H1 (cell line): ENCODE measurements around the gene GRK3. TPM values are rescaled to one million over a fixed set of nuclear protein-coding genes. Genes with fewer than 3 reads are reported as not detected.

Source experiments
- CTCF ChIA-PET: fragments of 300-600 bp; sonication (Branson Sonifier 250); formaldehyde crosslinking; loops from one replicate; lab custom pipeline; 2021; ENCODE audit not compliant: partially characterized antibody; lab: Charles Lee
- POLR2A ChIA-PET: fragments of 300-600 bp; sonication (Branson Sonifier 250); formaldehyde crosslinking; loops from one replicate; lab custom pipeline; 2021; ENCODE audit warnings: inconsistent platforms; ENCODE audit not compliant: partially characterized antibody; lab: Charles Lee
- DNase-seq, 2 experiments: peaks; one replicate each; pipeline versions ENCODE4 v3.0.0 to v3.0.0-alpha.2; 2010 to 2022; ENCODE audit warnings: low spot score in 2 of 2, low read depth in 1 of 2, mixed read lengths in 1 of 2
- FAIRE-seq: peaks from 2 replicates; lab custom pipeline; 2011; peaks lifted over from hg19 to GRCh38; lab: Jason Lieb, UNC
- H2AFZ ChIP-seq: 2 replicates; pipeline ENCODE4 v1.8.1; 2012; ENCODE audit warnings: low read length, inconsistent platforms
- H2AK5ac ChIP-seq: 2 replicates; pipeline ENCODE4 v1.6.1; 2013; ENCODE audit warnings: low read depth, low read length
- H2BK120ac ChIP-seq: replicated peaks from 2 replicates; pipeline ENCODE3; 2013; ENCODE audit warnings: low read depth, low read length, inconsistent platforms
- H2BK12ac ChIP-seq: 2 replicates; pipeline ENCODE4 v1.6.1; 2013; ENCODE audit warnings: low read depth, low read length
- H2BK15ac ChIP-seq: 2 replicates; pipeline ENCODE4 v1.6.1; 2013; ENCODE audit warnings: low read length
- H2BK20ac ChIP-seq: 2 replicates; pipeline ENCODE4 v1.6.1; 2013; ENCODE audit warnings: low read length
- H2BK5ac ChIP-seq: 2 replicates; pipeline ENCODE4 v1.6.1; 2013; ENCODE audit warnings: low read depth, low read length
- H3K14ac ChIP-seq: 2 replicates; pipeline ENCODE4 v1.6.1; 2013; ENCODE audit warnings: inconsistent platforms; ENCODE audit not compliant: insufficient read length
- H3K18ac ChIP-seq: 2 replicates; pipeline ENCODE4 v1.6.1; 2013; ENCODE audit warnings: low read length; ENCODE audit errors: extremely low read depth
- H3K23ac ChIP-seq: 2 replicates; pipeline ENCODE4 v1.6.1; 2013; ENCODE audit warnings: inconsistent platforms; ENCODE audit not compliant: insufficient read length
- H3K23me2 ChIP-seq: 2 replicates; pipeline ENCODE4 v1.6.1; 2013; ENCODE audit warnings: low read depth, low read length
- H3K27ac ChIP-seq: 2 replicates; pipeline ENCODE4 v1.6.1; 2011; ENCODE audit warnings: low read depth, low read length, inconsistent platforms
- H3K27me3 ChIP-seq, 4 experiments: replicated peaks in 1 of 4; 1 replicate in 1 of 4; 2 replicates in 3 of 4; pipeline versions ENCODE4 v1.6.1 to v1.8.1; 2011 to 2013; ENCODE audit warnings: low read length in 3 of 4, mild to moderate bottlenecking in 3 of 4, inconsistent platforms in 2 of 4, mixed read lengths in 2 of 4, moderate library complexity in 1 of 4; ENCODE audit not compliant: control insufficient read depth in 3 of 4, insufficient read depth in 3 of 4; ENCODE audit errors: extremely low read depth in 1 of 4
- H3K36me3 ChIP-seq, 4 experiments: 2 replicates each; pipeline versions ENCODE4 v1.6.1 to v1.8.1; 2011 to 2013; ENCODE audit warnings: mild to moderate bottlenecking in 4 of 4, low read length in 3 of 4, moderate library complexity in 2 of 4, control low read depth in 1 of 4, inconsistent platforms in 1 of 4; ENCODE audit not compliant: insufficient read depth in 4 of 4, control insufficient read depth in 2 of 4
- H3K4ac ChIP-seq: replicated peaks from 2 replicates; pipeline ENCODE3; 2013; ENCODE audit warnings: low read length, low read depth, mixed read lengths, inconsistent platforms; ENCODE audit not compliant: insufficient read length
- H3K4me1 ChIP-seq, 4 experiments: replicated peaks in 1 of 4; 1 replicate in 1 of 4; 2 replicates in 3 of 4; pipeline versions ENCODE4 v1.6.1 to v1.8.1; 2011 to 2013; ENCODE audit warnings: low read length in 3 of 4, inconsistent platforms in 2 of 4, mixed read lengths in 1 of 4; ENCODE audit not compliant: insufficient read depth in 4 of 4, control insufficient read depth in 3 of 4
- H3K4me2 ChIP-seq, 2 experiments: 2 replicates each; pipeline versions ENCODE4 v1.6.1 to v1.8.1; 2011 to 2013; ENCODE audit warnings: low read depth in 2 of 2, low read length in 2 of 2, control low read depth in 1 of 2, inconsistent platforms in 1 of 2, mild to moderate bottlenecking in 1 of 2; ENCODE audit not compliant: insufficient read depth in 1 of 2
- H3K4me3 ChIP-seq, 4 experiments: fragments of 200-600, 300-600 bp in 1 of 4; sonication (generic), shearing (Covaris generic), sonication (Bioruptor Twin) in 1 of 4; 2 replicates each; pipeline versions ENCODE4 v1.5.1 to v1.8.1; 2011 to 2016; ENCODE audit warnings: low read length in 4 of 4, low read depth in 3 of 4, control low read depth in 2 of 4, inconsistent platforms in 2 of 4, mild to moderate bottlenecking in 2 of 4, mixed read lengths in 1 of 4, moderate library complexity in 1 of 4; ENCODE audit not compliant: insufficient read depth in 2 of 4; ENCODE audit errors: extremely low read depth in 1 of 4
- H3K56ac ChIP-seq: replicated peaks from 2 replicates; pipeline ENCODE3; 2013; ENCODE audit warnings: low read depth, mild to moderate bottlenecking, mixed read lengths, low read length, inconsistent platforms; ENCODE audit not compliant: insufficient read length
- H3K79me1 ChIP-seq: 2 replicates; pipeline ENCODE4 v1.6.1; 2013; ENCODE audit warnings: low read depth, low read length, control low read depth
- H3K79me2 ChIP-seq, 2 experiments: 2 replicates each; pipeline versions ENCODE4 v1.6.1 to v1.8.1; 2012 to 2013; ENCODE audit warnings: low read length in 2 of 2, mild to moderate bottlenecking in 2 of 2, inconsistent platforms in 1 of 2; ENCODE audit not compliant: insufficient read depth in 2 of 2, control insufficient read depth in 1 of 2
- H3K9ac ChIP-seq, 4 experiments: replicated peaks in 1 of 4; 1 replicate in 1 of 4; 2 replicates in 3 of 4; pipeline versions ENCODE4 v1.6.1 to v1.8.1; 2011 to 2013; ENCODE audit warnings: low read depth in 3 of 4, low read length in 3 of 4, control low read depth in 2 of 4, mild to moderate bottlenecking in 2 of 4, moderate library complexity in 2 of 4, inconsistent platforms in 1 of 4; ENCODE audit errors: extremely low read depth in 1 of 4
- H3K9me3 ChIP-seq, 2 experiments: 2 replicates each; pipeline versions ENCODE4 v1.6.1 to v1.8.1; 2012 to 2013; ENCODE audit warnings: mild to moderate bottlenecking in 2 of 2, moderate library complexity in 2 of 2, control low read depth in 1 of 2, inconsistent platforms in 1 of 2, low read depth in 1 of 2, low read length in 1 of 2, mixed read lengths in 1 of 2; ENCODE audit not compliant: insufficient read depth in 2 of 2
- H4K20me1 ChIP-seq, 2 experiments: replicated peaks in 1 of 2; 2 replicates each; pipeline versions ENCODE3 to v1.8.1; 2011 to 2013; ENCODE audit warnings: inconsistent platforms in 2 of 2, low read length in 2 of 2, mild to moderate bottlenecking in 1 of 2; ENCODE audit not compliant: insufficient read depth in 2 of 2, control insufficient read depth in 1 of 2
- H4K5ac ChIP-seq: 2 replicates; pipeline ENCODE4 v1.6.1; 2013; ENCODE audit warnings: low read length, low read depth, mixed read lengths, inconsistent platforms; ENCODE audit not compliant: insufficient read length
- H4K8ac ChIP-seq: 2 replicates; pipeline ENCODE4 v1.8.0; 2013; ENCODE audit warnings: mild to moderate bottlenecking, moderate library complexity, low read length, inconsistent platforms; ENCODE audit not compliant: insufficient read depth; ENCODE audit errors: extremely low read depth
- H4K91ac ChIP-seq: replicated peaks from 2 replicates; pipeline ENCODE3; 2013; ENCODE audit warnings: low read length, mixed read lengths, inconsistent platforms; ENCODE audit not compliant: insufficient read length
- BACH1 ChIP-seq: IDR thresholded peaks from 2 replicates; pipeline ENCODE4 v1.6.1; 2012; ENCODE audit warnings: low read length, improper control_type of control experiment
- CBX8 ChIP-seq: fragments of 300-800, 300-1000 bp; sonication (generic); IDR thresholded peaks from 2 replicates; pipeline ENCODE4 v1.7.1; 2016; ENCODE audit warnings: low read depth, low read length, borderline replicate concordance
- EP300 ChIP-seq, 2 experiments: IDR thresholded peaks; 1 replicate in 1 of 2; 2 replicates in 1 of 2; pipeline ENCODE4 v1.6.1; 2011 to 2012; ENCODE audit warnings: low read depth in 2 of 2, low read length in 2 of 2, mild to moderate bottlenecking in 2 of 2, borderline replicate concordance in 1 of 2, inconsistent platforms in 1 of 2, moderate library complexity in 1 of 2
- HDAC6 ChIP-seq: IDR thresholded peaks from one replicate; pipeline ENCODE4 v1.7.1; 2012; ENCODE audit warnings: low read depth, mild to moderate bottlenecking, inconsistent platforms, low read length, moderate library complexity
- JUN ChIP-seq: IDR thresholded peaks from 2 replicates; pipeline ENCODE4 v1.6.1; 2011; ENCODE audit warnings: low read depth, mild to moderate bottlenecking, improper control_type of control experiment, low read length
- KDM4A ChIP-seq: IDR thresholded peaks from one replicate; pipeline ENCODE4 v1.7.1; 2012; ENCODE audit warnings: low read depth, mild to moderate bottlenecking, moderate library complexity, low read length, inconsistent platforms; ENCODE audit not compliant: severe bottlenecking
- PHF8 ChIP-seq: fragments of 200-600 bp; sonication (generic); conservative IDR thresholded peaks from 2 replicates; pipeline ENCODE4 v1.7.1; 2012; ENCODE audit warnings: low read depth, mild to moderate bottlenecking, inconsistent platforms, low read length, moderate library complexity
- RBBP5 ChIP-seq: IDR thresholded peaks from 2 replicates; pipeline ENCODE4 v1.7.1; 2012; ENCODE audit warnings: low read depth, mild to moderate bottlenecking, inconsistent platforms, low read length, moderate library complexity, borderline replicate concordance
- USF2 ChIP-seq: IDR thresholded peaks from 2 replicates; pipeline ENCODE4 v1.6.1; 2011; ENCODE audit warnings: low read length, improper control_type of control experiment
- WGBS, 2 experiments: shearing (Covaris generic) in 1 of 2; methylation state at CpG; one replicate each; pipeline versions ENCODE4 v1.1.6 to v1.1.7; 2013 to 2015; ENCODE audit warnings: low lambda C conversion rate in 2 of 2, mixed read lengths in 2 of 2, inconsistent platforms in 1 of 2, low coverage in 1 of 2, missing lambda C conversion rate in 1 of 2; ENCODE audit not compliant: insufficient replicate concordance in 2 of 2, insufficient coverage in 1 of 2, insufficient read length in 1 of 2; ENCODE audit errors: extremely low coverage in 1 of 2, missing lambda C conversion rate in 1 of 2; 5-methylcytosine and 5-hydroxymethylcytosine counted together
- polyA plus RNA-seq, 7 experiments: library from polyadenylated mRNA; depleted of rRNA in 3 of 7; stranded (reverse) in 5 of 7; unstranded in 2 of 7; fragments of >200 nt in 5 of 7; fragments of 200-250 nt in 2 of 7; gene quantifications; 1 replicate in 5 of 7; 2 replicates in 1 of 7; 4 replicates in 1 of 7; pipeline versions ENCODE4 v1.2.1 to v1.2.3, GENCODE V29; 2011 to 2013; ENCODE audit warnings: missing spikeins in 2 of 7, mixed read lengths in 2 of 7
- total RNA-seq: library from RNA; stranded (reverse); fragmentation: NEBNext Ultra II Directional; extraction: Animal tissue kit (Norgen Biotek cat#: 25700); gene quantifications from 2 replicates; pipeline ENCODE4 v1.2.1, GENCODE V29; 2021
- TF ChIP-seq, protein P1 (sequence below): IDR thresholded peaks from 2 replicates; pipeline ENCODE4 v1.6.1; 2012; ENCODE audit warnings: low read length, inconsistent platforms

GRK3 gene
- total and polyA plus RNA-seq, 2 of the 8 experiments (the other 6 are each of a cell fraction or from before 2014, with no cell fraction given), result 7.5 to 35.3 TPM

GRCh38 chr22:25557218-25557617, 7.3 kb upstream of the GRK3 start:
- Histone ChIP-seq H2BK12ac (no peak overlapping the region), H3K36me3 (no peaks in the 10 kb centered on the region), H3K79me2 (no peaks in the 10 kb centered on the region), H3K18ac (no peak overlapping the region), H2BK120ac (no peak overlapping the region), H3K4ac (no peak overlapping the region), H3K79me1 (no peaks in the 10 kb centered on the region), H4K91ac (no peak overlapping the region), H4K8ac (no peak overlapping the region), H2BK5ac (no peak overlapping the region), H3K9ac (no peak overlapping the region), H3K23ac (no peak overlapping the region), H2BK20ac (no peak overlapping the region), H2BK15ac (no peak overlapping the region), H2AK5ac (no peak overlapping the region), H2AFZ (no peak overlapping the region), H3K27ac (no peak overlapping the region), H3K23me2 (peaks cover 2% of the 10 kb centered on the region; the same call in 1 of the 2 replicates), H3K14ac (no peak overlapping the region), H3K9me3 (no peaks in the 10 kb centered on the region), H3K4me3 (no peak overlapping the region), H3K4me2 (no peak overlapping the region), H4K5ac (no peak overlapping the region), H4K20me1 (no peaks in the 10 kb centered on the region), H3K56ac (no peak overlapping the region), H3K4me1 (peaks cover 0 to 3% (median under 1%) of the 10 kb centered on the region in 4 experiments; a peak in 3 of 7 replicates), H3K27me3 (no peaks in the 10 kb centered on the region)
- 86% methylated on average over 5 of the region's 5 CpGs; no CpG with 5 or more reads in 1 of the 2 experiments for WGBS, 2 experiments
- DNase-seq, result no peak
- no peak for FAIRE-seq
- TF ChIP-seq, protein P1, sequence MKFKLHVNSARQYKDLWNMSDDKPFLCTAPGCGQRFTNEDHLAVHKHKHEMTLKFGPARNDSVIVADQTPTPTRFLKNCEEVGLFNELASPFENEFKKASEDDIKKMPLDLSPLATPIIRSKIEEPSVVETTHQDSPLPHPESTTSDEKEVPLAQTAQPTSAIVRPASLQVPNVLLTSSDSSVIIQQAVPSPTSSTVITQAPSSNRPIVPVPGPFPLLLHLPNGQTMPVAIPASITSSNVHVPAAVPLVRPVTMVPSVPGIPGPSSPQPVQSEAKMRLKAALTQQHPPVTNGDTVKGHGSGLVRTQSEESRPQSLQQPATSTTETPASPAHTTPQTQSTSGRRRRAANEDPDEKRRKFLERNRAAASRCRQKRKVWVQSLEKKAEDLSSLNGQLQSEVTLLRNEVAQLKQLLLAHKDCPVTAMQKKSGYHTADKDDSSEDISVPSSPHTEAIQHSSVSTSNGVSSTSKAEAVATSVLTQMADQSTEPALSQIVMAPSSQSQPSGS, result no peak
- TF ChIP-seq PHF8, result no peak
- no peak for TF ChIP-seq JUN
- TF ChIP-seq USF2, result no peak
- no peak for TF ChIP-seq CBX8
- no peak for TF ChIP-seq BACH1
- TF ChIP-seq EP300 (IDR thresholded peaks at IDR 0.05; ENCODE audit: borderline replicate concordance in 1 of 2, low read depth in 2 of 2, low read length in 2 of 2), result no peak
- TF ChIP-seq RBBP5, result no peak
- no peak for TF ChIP-seq KDM4A
- no peak for TF ChIP-seq HDAC6
- POLR2A ChIA-PET, result interaction anchor here (0.6 kb wide), 1 partner anchor 142 kb away, joined by 4 read pairs; no protein-coding TSS in a partner anchor
- CTCF ChIA-PET, result interaction anchor here (0.7 to 2.0 kb wide), 2 partner anchors 13 to 339 kb away, joined by 4 to 7 read pairs; no protein-coding TSS in a partner anchor
